ENCODE data around the gene CIC.

CIC gene

GRCh38 chr19:42244347-42245220, 24.5 kb upstream of the CIC start:
- peak; percentile 91 for DNase-seq (ENCODE audit: low spot score)

DNA sequence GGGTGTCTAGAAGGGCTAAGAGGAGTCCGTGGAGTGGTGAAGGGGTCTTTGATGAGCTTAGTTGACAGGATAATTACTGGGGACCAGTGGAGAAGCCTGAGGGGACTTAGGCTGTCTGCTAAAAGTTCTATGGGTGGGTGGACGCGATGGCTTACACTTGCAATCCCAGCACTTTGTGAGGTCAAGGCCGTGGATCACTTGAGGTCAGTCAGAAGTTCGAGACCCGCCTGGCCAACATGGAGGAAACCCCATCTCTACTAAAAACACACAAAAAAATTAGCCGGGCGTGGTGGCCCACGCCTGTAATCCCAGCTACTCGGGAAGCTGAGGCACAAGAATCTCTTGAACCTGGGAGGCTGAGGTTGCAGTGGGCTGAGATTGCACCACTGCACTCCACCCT, 23.8 kb upstream of the CIC start:
- no peak for DNase-seq (ENCODE audit: low spot score)

DNA sequence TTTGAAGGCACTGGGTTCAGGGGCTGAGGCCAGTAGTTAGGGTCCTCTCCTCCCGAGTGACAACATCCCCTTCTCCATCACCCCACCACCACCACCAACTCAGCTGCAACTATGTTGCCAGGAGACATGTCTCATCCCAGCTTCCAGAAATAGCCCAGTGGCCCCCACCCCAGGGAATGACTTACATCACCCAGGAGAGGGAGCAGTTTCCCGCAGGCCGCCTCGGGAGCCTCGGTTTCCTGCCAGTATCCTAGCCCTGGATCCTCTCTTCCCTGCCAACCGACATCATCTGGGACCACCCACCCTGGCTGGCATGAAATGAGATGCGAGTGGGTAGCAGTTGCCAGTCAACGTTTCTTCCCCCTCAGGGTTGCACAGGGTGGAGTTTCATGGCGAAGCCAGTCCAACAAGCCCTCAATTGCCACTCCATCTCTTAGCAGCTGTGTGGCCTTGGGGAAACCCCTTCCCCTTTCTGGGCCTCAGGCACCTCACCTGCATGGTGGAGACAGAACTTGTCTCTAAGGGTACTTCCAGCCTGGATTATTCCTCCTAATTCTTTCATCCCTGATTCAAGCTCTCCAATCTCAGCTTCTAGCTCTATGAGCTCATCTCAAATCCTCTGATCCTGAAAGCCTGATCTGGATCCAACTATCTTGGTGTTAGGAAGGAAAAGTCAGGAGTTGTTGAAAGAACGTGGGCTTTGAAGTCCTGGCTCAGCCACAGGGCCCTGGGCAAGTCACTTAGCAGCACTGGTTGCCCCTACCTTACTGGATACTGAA, 22.7 kb upstream of the CIC start:
- no peak for DNase-seq (ENCODE audit: low spot score)

DNA sequence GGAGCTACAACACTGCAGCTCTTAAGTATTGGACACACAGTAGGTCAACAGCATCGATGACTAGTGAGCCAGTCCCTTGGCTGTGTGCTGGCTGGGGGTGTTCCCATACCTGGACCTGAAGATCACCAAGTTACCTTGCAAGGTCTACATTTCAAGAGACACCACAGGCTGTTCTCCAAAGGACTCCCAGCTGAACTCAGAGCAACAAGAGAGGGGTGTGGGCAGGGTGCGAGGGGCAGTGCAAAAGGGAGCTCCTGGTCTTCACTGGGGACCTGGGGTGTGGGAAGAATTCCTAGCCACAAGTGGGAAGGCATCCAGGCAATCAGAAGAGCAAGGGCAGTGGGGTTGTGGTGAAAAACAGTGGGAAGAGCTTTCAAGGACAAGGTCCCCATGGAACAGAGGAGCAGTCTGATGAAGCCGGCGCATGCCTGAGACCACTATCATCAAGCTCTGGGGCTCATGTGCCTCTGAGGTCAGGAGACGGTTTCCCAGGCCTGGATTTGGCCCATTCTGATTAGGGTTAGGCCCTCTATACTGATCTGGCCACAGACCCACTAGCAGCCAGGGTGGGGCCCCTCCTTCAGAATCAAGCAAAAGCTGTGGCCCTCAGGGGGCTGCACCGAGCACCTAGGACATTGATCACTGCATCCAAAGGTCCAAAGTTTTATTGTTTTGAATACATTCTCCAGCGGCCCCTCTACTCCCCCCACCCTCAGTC, 22.0 kb upstream of the CIC start:
- DNase-seq (ENCODE audit: low spot score), result no peak

DNA sequence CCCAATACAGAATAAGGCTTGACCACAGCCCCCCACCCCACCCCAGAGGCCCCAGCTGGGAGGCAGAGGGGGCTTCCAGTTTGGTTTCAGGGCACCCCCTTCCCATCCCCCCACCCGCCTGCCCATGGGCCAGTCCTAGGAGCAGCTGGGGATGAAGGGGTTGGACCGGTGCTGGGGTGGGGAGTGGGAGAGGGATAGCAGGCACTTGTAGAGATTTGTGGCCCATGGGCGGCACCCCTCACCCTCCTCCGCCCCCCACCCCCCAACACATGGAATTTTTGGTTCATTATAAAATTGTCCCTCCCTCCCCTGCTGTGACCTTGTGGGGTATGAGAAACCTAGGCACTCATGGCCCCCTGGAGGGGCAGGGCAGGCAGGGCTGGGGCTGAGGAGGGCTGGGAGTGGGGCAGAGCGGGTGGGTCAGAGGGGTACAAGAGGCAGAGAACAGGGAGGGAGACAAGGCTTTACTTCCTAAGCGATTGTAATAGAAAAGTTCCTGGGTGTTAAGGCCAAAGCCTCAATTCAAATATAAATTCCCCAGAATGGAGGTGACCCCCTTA, 21.3 kb upstream of the CIC start:
- DNase-seq (ENCODE audit: low spot score), result no peak

DNA sequence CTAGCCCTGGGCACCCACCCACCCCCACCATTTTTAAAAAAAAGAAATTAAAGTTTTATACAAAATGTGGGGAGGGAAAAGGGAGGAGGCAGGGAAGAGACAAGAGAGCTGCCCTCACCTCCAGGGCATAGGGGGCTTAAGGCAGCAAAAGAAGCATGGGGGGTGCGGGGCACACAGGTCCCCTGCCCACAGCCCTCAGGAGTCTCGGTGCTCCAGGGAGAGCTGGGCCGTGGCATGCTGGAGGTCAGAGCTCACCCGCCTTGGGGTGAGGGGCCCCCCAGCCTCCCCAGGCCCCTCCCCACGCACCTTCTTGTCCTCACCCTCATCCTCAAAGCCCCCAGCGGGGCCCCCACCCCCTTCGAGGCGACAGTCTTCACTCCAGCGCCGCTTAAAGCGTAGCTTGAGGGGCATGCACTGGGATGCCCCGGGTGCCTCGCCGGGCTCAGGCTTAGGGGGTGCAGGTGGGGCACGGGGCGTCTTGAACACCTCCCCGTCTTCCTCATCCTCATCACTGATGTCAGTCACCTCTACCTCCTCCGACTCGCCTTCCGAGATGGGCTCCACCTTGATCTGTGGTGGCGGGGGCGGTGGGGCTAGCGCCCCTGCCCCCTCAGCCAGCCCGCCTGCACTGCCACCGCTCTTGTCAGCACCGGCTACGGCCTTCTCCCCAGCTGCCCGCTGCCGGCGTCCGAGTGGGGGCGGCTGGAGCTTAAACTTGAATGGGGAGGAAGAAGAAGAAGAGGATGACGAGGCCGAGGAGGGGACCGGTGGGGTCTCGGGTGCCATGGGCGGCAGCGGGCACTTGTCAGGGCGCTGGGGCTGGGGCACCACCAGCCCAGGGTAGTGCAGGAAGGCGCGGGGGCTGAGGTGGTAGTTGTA, 20.5 kb upstream of the CIC start:
- DNase-seq (ENCODE audit: low spot score), result no peak

GRCh38 chr19:42249149-42249750, 19.8 kb upstream of the CIC start:
- DNase-seq (ENCODE audit: low spot score), result no peak

DNA sequence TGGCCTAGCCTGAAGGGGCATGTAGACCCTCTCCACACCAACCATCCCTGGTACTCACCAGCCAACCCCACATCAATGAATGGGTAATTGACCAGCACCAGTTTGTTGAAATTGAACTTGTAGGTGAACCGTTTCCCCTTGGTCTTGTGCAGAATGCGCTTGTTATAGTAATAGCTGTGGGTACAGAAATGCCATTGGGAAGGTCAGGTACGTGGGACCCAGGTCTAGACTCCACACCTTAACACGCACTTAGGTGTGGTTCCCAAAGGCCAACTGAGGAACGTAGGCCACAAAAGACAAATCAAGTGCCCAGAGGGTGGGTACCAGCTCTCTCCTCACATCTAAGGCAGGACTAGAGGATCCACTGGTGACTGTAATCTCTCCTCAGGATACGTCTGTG, 19.3 kb upstream of the CIC start:
- DNase-seq (ENCODE audit: low spot score), result no peak

GRCh38 chr19:42250183-42250665, 18.8 kb upstream of the CIC start:
- no peak for DNase-seq (ENCODE audit: low spot score)

DNA sequence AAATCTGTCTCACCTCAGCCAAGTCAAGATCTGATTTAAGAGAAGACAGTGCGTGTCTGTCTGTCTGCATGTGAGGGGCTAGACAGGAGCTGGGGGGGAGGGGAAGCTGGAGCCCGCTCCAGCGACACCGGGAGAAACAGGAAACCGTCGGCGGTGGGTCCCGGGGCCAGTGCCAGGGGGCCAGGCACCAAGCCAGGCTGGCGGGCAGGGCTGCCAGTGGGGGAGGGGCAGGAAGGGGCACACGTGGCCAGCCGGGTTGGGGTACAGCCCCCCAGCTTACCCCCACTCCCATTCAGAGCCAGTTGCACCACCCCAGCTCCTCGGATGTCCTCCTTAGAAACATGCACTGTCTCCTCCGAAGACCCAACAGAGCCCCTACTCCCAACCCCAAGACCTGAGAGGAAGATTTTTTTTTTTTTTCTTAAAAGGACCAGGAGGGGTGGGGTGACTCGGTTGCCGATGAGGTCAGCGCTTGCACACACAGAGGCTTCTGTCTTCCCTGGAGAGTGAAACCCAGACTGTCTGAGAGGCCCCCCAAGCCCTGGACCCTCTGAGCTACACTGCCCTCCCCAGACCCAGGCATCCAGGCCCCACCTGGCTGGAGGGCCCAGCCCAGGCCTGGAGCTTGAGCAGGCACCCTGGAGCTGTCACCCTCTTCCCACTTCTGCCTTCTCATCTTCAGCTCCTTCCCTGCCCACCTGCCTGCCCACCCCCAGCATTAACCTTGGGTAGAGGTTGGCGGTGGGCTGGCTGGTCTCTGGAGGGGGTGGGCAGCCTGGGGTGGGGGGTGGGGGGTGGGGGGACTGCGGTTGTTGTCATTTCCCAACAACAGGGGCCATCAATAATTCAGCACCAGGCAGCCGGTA, 18.2 kb upstream of the CIC start:
- no peak for DNase-seq (ENCODE audit: low spot score)

DNA sequence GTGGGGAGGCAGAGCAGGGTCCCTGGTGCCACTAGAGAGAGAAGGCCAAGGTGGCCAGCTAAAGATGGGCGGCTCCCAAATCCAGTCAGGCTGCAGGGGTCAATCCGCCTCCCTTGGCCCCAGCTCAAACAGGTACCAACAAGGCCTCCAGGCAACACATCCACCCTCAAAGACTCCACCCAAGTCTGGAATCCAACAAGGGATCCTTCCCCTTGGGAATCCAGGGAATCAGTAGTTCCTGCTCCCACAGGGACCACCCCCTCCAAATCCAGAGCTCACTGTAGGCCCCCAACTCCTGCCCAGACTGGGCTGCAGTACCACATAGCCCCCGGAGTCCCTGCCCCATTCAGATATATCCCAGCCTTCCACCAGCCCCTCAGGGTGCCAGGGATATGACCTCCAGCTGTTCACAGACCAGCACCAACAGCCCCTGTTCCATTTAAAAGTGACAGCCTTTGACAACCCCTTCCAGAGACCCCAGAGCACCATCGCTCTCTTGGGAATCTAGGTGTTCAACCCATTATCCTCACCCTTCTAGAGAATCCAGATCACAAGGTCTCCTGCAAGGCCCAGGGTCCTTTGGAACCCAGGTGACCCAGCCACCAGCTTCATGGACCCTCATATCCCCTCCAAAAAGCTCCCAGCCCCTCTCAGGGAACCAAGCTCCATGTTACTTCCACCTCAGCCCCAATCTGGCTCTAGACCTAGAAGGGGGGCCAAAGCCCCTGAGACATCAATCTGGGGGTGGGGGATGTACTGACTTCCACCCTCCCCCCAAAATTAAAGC, 17.3 kb upstream of the CIC start:
- no peak for DNase-seq (ENCODE audit: low spot score)

DNA sequence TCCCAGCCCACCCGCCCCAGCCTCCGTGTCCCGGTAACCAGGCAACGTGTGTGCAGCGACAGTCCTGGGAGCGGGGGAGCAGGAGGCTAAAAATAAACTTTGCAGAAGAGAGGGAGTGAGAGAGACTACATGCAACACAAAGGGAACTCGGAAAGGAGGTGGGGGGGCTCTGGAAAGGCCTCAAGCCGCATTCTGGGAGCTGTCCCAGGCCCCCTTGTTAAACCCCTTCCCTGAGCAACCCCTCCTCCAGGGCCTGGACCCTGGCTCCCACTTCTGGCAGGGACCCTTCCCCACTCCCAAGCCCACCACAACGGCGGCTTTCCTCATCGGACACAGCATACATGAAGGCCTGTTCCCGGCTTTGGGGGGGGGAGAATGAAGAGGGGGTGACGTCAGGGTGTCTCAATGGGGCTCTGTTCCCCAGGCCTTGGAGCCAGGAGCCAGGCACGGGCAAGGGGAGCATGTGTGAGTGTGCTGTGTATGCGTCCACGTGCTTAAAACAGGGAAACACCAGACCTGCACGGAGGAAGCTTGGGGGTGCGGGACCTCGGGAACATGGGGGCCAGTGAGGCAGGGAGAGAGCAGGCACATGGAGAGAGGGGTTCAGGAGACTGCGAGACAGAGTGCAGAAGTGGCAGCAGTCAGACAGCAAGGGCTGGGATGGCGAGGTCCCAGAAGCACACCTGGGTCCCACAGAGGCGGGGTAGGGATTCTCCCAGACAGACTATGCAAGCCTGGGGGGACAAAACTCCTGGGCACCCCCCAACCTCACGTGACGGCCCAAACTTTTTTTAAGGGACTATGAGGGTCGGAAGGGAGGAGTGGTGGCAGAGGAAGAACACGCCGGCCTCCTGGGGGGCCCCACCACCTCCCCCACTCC, 16.4 kb upstream of the CIC start:
- DNase-seq (ENCODE audit: low spot score), result no peak

GRCh38 chr19:42253245-42254088, 15.6 kb upstream of the CIC start:
- DNase-seq (ENCODE audit: low spot score), result peak; percentile 41

- DNase-seq (ENCODE audit: low spot score), result peak; percentile 75
Measured at GRCh38 chr19:42254089-42254849, 14.8 kb upstream of the CIC start.

DNA sequence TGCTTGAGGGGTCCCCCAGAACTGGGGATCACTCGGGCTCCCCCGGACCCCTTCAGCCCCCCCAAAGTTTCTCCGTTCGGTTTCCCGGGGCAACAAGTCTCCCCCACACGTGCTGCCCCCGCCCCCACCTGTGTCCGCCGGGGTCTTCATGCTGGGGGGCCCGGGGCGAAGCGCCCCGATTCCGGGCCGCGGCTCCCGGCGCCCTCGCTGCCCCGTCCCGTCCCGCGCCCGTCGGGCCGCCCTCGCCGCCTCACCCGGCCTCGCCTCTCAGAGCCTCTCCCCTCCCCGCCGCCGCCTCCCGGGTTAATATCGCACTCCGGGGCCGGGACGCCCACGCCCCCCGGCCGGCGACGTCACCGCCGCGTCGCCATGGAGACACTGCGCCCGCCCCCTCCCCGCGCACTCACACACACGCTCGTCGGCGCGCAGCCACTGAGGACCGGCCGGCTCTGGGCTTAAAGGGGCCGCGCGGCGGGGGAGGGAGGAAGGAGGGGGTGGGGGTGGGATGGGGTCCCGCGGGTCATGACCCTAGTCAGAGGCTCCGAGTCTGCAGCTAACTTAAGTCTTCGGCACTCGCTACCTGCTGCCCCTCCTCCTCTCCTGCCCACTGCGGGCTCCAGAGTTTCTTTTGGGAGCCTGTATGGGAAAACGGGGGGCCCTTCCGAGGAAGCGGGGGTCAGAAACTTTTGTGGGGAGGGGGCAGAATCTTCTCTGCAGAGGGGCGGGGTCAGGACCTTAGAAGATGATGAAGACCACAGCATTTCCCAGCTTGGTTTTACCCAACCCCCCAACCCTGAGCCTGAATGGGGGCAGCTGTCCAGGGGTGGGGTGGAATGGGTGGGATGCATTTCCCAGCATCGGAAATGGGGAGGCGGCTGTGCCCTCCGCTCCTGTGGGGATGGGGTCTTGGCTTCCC, 13.9 kb upstream of the CIC start, which contains the start of gene ERF:
TSS of gene ERF (minus strand) at position 279 of the 916 bp plus-strand sequence. CDS start at position 150, 129 bp downstream.
- peak; percentile 92 for DNase-seq (ENCODE audit: low spot score)

All from CD4-positive, alpha-beta T cell treated with Interleukin-6 at 100 ng/mL for 8 hours (primary cell).